ENCODE data around the gene MFF. TPM values are rescaled to one million over a fixed set of nuclear protein-coding genes. Genes with fewer than 3 reads are reported as not detected.
"Not testable (repeated sequence)": the region's sequence is repeated elsewhere in the genome, so short reads cannot be mapped to it uniquely, and the experiment has no call there.

The MFF gene
- total and polyA plus RNA-seq, 7 donors: 63.8 to 143 (median 75.0) TPM

DNA sequence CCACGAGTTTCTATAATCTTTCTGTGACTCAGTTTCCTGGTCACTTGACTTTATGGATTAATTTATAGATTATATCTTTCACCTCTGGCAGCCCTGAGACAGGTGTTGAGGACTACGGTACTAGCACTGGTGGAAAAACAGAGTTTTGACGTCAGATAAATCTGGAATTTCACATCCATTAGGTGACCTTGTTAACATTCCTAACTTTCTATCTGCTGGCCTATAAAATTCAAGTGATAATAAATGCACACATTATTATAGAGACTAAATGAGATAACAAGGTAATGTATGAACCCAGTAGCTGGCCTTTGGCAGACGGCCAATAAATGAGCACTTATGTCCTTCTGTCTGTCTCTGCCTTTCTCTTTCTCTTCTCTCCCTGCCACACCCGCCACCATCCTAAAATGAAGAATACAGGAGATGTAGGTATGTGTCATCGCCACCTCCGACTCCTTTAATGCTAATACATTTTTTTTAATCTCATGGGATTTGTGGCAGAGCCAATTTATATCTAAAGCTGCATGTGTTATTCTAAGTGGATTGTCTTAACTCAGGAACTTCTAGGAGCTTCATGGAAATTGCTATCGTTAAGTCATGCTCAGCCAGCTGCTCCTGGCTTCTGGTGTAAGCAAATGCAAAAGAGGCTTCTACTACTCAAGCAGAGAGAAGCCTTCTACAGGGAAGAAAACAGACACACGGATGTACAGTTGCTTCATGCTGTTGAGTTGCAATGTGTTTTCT is 51.8 kb downstream of the MFF start:
- 65 to 69% (median 69%) methylated on average over 9 of the region's 9 CpGs for WGBS, 3 donors
- Histone ChIP-seq H3K4me1 (no peaks in the 10 kb centered on the region), H3K27me3 (ENCODE audit: insufficient read depth in 3 of 3, low read length in 2 of 3) (peaks cover 0 to 11% (median 0%) of the 10 kb centered on the region in 3 donors), H3K4me3 (no peak overlapping the region), H3K9me3 (no peaks in the 10 kb centered on the region), H3K27ac (no peak overlapping the region), H3K36me3 (ENCODE audit: insufficient read depth in 1 of 2, low read depth in 1 of 2) (no peaks in the 10 kb centered on the region)
- ATAC-seq (no peak), DNase-seq (no peak)
- intact Hi-C loops (cut with DNase I): no loop called here
- TF ChIP-seq, protein P1, sequence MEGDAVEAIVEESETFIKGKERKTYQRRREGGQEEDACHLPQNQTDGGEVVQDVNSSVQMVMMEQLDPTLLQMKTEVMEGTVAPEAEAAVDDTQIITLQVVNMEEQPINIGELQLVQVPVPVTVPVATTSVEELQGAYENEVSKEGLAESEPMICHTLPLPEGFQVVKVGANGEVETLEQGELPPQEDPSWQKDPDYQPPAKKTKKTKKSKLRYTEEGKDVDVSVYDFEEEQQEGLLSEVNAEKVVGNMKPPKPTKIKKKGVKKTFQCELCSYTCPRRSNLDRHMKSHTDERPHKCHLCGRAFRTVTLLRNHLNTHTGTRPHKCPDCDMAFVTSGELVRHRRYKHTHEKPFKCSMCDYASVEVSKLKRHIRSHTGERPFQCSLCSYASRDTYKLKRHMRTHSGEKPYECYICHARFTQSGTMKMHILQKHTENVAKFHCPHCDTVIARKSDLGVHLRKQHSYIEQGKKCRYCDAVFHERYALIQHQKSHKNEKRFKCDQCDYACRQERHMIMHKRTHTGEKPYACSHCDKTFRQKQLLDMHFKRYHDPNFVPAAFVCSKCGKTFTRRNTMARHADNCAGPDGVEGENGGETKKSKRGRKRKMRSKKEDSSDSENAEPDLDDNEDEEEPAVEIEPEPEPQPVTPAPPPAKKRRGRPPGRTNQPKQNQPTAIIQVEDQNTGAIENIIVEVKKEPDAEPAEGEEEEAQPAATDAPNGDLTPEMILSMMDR (IDR thresholded peaks at IDR 0.05): no peak

DNA sequence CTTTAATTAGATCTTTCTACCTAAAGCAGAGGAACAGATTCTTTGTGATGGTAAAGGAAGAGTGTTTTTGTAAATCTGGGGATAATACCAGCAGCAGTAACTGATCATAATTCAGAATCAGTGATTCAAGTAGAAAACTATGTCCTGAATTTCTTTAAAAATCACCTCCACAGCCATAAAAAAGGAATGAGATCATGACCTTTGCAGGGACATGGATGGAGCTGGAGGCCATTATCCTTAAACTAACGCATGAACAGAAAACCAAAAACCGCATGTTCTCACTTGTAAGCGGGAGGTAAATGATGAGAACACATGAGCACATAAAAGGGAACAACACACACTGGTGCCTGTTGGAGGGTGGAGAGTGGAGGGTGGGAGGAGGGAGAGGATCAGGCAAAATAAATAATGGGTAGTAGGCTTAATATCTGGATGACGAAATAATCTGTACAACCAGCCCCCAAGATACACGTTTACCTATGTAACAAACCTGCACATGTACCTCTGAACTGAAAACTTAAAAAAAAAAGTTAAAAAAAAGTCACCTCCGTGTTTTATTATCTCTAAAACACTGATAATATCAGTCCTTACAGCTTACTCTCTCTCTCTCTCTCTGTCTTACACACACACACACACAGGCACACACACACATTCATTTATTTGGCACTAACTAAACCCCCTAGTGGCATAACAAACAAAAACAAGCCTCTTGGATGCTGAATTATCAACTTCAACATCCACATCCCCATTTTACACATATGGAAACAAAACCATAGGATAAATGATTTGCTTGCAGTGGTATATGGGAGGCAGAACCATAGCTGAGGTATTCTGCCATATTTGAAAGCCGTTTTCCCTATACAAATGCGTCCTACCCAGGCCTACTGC is 52.7 kb downstream of the MFF start:
- no peak overlapping the region for H3K4me3 ChIP-seq
- H3K36me3 ChIP-seq (ENCODE audit: insufficient read depth in 1 of 2, low read depth in 1 of 2): no peaks in the 10 kb centered on the region
- no peak for ATAC-seq
- no peak for DNase-seq
- peaks cover 0 to 19% (median 0%) of the 10 kb centered on the region in 3 donors for H3K27me3 ChIP-seq (ENCODE audit: insufficient read depth in 3 of 3, low read length in 2 of 3)
- H3K4me1 ChIP-seq: no peaks in the 10 kb centered on the region
- intact Hi-C loops (cut with DNase I): no loop called here
- no peak overlapping the region for H3K27ac ChIP-seq
- H3K9me3 ChIP-seq: no peaks in the 10 kb centered on the region
- TF ChIP-seq, protein P1 (IDR thresholded peaks at IDR 0.05): no peak
- WGBS, 3 donors: 79 to 86% (median 83%) methylated on average over 8 of the region's 8 CpGs

DNA sequence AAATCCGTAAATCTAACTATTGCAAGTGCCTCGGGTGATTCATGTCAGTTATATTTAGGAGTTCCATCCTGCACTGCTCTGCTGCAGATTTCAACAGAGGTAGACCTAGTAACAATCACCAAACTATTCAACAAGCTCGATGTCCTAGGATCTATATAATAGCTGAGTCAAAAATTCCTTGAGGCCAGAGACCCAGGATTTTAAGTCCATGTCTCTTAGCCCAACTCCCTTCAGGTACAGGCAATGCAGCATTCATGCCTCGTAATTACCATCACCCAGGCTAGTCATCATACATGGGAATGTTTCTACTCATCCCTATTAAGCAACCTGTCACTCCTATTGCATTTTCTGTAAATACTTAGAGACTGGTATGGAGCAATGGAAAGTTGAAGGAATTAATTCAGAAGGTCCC is 53.3 kb downstream of the MFF start:
- intact Hi-C loops (cut with DNase I): no loop called here
- H3K36me3 ChIP-seq (ENCODE audit: insufficient read depth in 1 of 2, low read depth in 1 of 2): no peaks in the 10 kb centered on the region
- no peaks in the 10 kb centered on the region for H3K9me3 ChIP-seq
- ATAC-seq (no peak), DNase-seq (no peak)
- peaks cover 0 to 24% (median 0%) of the 10 kb centered on the region in 3 donors for H3K27me3 ChIP-seq (ENCODE audit: insufficient read depth in 3 of 3, low read length in 2 of 3)
- no peak overlapping the region for H3K4me3 ChIP-seq
- WGBS, 3 donors: 83 to 87% (median 86%) methylated on average over 4 of the region's 4 CpGs
- H3K27ac ChIP-seq: no peak overlapping the region
- no peaks in the 10 kb centered on the region for H3K4me1 ChIP-seq
- TF ChIP-seq, protein P1 (IDR thresholded peaks at IDR 0.05): no peak

DNA sequence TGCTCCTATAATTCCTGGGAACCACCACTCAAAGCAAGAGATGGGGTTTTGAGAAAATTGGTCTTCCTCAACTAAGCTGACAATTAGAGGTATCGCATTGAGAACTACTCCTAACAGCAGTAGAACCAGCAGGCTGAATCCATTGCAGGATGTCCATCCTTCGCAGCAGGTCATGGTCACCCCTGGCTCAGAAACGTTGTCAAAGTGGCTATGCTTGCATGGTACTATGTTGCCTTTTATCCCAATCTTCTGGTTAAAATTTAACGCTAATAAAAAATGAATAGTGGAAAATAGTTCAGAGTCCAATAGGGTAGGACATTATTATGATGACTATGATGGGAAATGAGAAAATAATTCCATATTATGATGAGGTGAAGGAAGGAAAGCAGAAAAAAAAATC is 54.0 kb downstream of the MFF start, which contains the start of gene TM4SF20:
TM4SF20 (minus strand) TSS at position 212 of the 400 bp plus-strand sequence; CDS start at position 174, 38 bp downstream.
- Histone ChIP-seq H3K36me3 (ENCODE audit: insufficient read depth in 1 of 2, low read depth in 1 of 2) (no peaks in the 10 kb centered on the region), H3K4me3 (no peak within 1 kb of the TSS), H3K9me3 (no peaks in the 10 kb centered on the region), H3K27ac (no peak within 1 kb of the TSS), H3K27me3 (ENCODE audit: insufficient read depth in 3 of 3, low read length in 2 of 3) (peaks cover 0 to 24% (median 2%) of the 10 kb centered on the region in 3 donors), H3K4me1 (no peaks in the 10 kb centered on the region)
- 74 to 87% (median 87%) methylated on average over 4 of the region's 4 CpGs for WGBS, 3 donors
- TF ChIP-seq, protein P1 (IDR thresholded peaks at IDR 0.05): no peak
- intact Hi-C loops (cut with DNase I): no loop called here
- ATAC-seq: no peak
- DNase-seq: no peak

DNA sequence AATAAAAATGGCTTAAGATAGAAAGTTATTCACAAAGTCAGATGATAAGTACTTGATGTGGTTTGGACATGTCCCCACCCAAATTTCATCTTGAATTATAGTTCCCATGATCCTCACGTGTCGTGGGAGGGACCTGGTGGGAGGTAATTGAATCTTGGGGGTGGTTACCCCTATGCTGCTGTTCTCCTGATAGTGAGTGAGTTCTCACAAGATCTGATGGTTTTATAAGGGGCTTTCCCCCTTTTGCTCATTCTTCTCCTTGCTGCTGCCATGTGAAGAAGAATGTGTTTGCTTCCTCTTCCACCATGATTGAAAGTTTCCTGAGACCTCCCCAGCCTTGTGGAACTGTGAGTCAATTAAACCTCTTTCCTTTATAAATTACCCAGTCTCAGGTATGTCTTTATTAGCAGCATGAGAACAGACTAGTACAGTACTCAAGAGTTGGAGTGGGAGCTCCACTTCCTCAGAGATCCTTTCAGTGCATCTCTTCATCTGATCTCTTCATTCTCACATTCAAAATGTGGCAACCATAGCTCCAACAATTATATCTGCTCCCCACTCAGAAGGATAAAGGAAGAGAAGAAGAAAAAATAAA is 57.3 kb downstream of the MFF start:
- ATAC-seq; DNase-seq; H3K27ac ChIP-seq; H3K36me3 ChIP-seq (ENCODE audit: insufficient read depth in 1 of 2, low read depth in 1 of 2); H3K9me3 ChIP-seq; intact Hi-C loops (cut with DNase I); H3K4me1 ChIP-seq; H3K4me3 ChIP-seq: not testable (repeated sequence)
- H3K27me3 ChIP-seq (ENCODE audit: insufficient read depth in 3 of 3, low read length in 2 of 3): peaks cover 0 to 30% (median 2%) of the 10 kb centered on the region in 3 donors
- 66 to 86% (median 80%) methylated on average over 2 of the region's 2 CpGs for WGBS, 3 donors
